HL-60 (cell line): ENCODE data around the gene SLC25A53.

Source experiments
- DNase-seq, 2 experiments: peaks; one replicate each; pipeline ENCODE4 v3.0.0-alpha.2; 2010 to 2020; ENCODE audit warnings: low read depth in 1 of 2, low spot score in 1 of 2
- H3K27ac ChIP-seq: fragments of 250-450 bp; sonication (Bioruptor Pico); replicated peaks from 2 replicates; pipeline ENCODE4 v1.5.1; 2020; ENCODE audit warnings: mild to moderate bottlenecking, moderate library complexity
- H3K27me3 ChIP-seq: fragments of 250-450 bp; sonication (Bioruptor Pico); 2 replicates; pipeline ENCODE4 v1.5.1; 2021; ENCODE audit warnings: mild to moderate bottlenecking, moderate library complexity; ENCODE audit not compliant: insufficient read depth, poor library complexity, severe bottlenecking
- H3K4me3 ChIP-seq: replicated peaks from 2 replicates; pipeline ENCODE4 v1.5.1; 2011; ENCODE audit warnings: mild to moderate bottlenecking, control low read depth, low read length; ENCODE audit not compliant: insufficient read depth
- GABPA ChIP-seq: IDR thresholded peaks from 2 replicates; pipeline ENCODE4 v1.6.1; 2012; ENCODE audit warnings: low read depth
- POLR2AphosphoS5 ChIP-seq: IDR thresholded peaks from 2 replicates; pipeline ENCODE4 v1.6.1; 2012; ENCODE audit warnings: low read depth
- SPI1 ChIP-seq: IDR thresholded peaks from 2 replicates; pipeline ENCODE4 v1.6.1; 2012; ENCODE audit warnings: low read depth, mild to moderate bottlenecking, borderline replicate concordance
- long read RNA-seq: library from polyadenylated mRNA; unstranded; transcript quantifications from one replicate; pipeline ENCODE4 v2.0.0, GENCODE V29; 2020
- TF ChIP-seq, protein P1 (sequence below): IDR thresholded peaks from one replicate; pipeline ENCODE4 v1.5.1; 2011; ENCODE audit warnings: low read length, control low read depth, inconsistent platforms; ENCODE audit not compliant: insufficient read depth
- TF ChIP-seq, protein P2 (sequence below): IDR thresholded peaks from 2 replicates; pipeline ENCODE4 v1.6.1; 2012; ENCODE audit warnings: low read depth; ENCODE audit not compliant: insufficient replicate concordance

SLC25A53 gene, protein sequence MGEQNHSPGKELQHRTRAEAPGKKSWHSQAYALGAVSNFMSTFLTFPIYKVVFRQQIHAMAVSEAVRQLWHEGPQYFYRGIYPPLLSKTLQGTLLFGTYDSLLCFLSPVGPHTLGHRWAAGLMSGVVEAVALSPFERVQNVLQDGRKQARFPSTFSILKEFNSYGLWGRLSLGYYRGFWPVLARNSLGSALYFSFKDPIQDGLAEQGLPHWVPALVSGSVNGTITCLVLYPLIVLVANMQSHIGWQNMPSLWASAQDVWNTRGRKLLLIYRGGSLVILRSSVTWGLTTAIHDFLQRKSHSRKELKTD
- long read RNA-seq, partial matches to known transcripts, result 0 of 7 reads
- long read RNA-seq, other reads (novel, unspliced or antisense), result 3 of 7 reads

DNA sequence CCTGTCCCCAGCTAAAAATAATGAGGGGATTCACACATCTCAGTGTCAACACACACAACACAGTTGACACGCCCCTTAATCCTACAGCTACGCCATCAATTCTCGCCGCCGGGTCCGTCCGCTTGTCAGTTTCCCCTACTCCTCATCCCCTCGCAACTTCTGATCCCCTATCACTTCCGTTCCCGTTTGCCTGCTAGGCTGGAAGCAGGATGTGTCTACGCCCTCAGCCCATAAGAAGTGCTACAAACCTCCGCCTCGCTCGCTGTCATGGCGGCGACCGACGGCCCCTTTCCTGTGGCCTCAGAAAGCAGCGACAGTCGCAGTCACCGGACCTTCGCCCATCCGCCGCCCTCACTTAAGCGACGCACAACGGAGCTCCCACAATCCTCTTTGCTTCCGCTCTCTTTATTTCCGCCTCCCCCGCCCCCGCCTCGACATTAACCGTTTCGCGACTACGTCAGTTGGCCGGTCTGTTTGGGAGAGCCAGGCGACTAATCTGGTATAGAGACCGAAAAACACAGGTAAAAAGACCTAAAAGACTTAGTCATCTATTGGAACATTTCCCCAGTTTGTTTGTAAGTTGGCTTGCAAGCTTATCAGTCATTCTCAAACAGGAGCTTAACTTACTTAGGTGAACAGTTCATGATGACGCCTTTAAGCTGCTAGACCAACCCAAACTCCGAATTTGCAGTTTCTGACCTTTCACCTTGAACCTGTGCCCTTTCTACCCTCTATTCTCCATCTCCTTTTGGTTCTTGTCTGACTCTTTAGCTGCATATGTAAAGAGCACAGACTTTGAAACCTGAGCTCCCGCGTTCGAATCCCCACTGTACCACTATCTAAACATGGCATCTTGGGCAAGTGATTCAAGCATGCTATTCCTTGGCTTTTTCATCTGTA is at the start of gene SLC25A53:
TSS of gene SLC25A53 (minus strand) at position 380 of the 900 bp plus-strand sequence. CDS start 51,752 bp downstream, outside the sequence.
- DNase-seq, result peak; percentile 61 to 76

DNA sequence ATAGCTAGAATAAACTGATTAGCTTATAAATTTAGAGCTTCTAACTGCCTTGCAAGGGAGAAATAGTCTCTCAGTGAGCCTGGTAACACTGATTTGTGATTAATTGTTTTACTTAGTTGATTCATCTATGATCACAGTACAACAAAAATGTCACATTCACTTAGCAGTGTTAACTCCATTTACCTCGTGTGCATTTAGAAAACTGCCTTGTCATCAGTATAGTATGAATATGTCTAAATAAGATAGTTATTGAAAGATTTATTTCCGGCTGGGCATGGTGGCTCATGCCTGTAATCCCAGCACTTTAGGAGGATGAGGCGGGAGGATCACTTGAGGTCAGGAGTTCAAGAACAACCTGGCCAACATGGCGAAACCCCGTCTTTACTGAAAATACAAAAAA is 48.7 kb upstream of the SLC25A53 start:
- Histone ChIP-seq H3K27ac (no peak overlapping the region), H3K4me3 (no peak overlapping the region), H3K27me3 (no peaks in the 10 kb centered on the region)
- no peak for DNase-seq
- TF ChIP-seq GABPA (no peak), POLR2AphosphoS5 (no peak), SPI1 (no peak)
- TF ChIP-seq, protein P1, sequence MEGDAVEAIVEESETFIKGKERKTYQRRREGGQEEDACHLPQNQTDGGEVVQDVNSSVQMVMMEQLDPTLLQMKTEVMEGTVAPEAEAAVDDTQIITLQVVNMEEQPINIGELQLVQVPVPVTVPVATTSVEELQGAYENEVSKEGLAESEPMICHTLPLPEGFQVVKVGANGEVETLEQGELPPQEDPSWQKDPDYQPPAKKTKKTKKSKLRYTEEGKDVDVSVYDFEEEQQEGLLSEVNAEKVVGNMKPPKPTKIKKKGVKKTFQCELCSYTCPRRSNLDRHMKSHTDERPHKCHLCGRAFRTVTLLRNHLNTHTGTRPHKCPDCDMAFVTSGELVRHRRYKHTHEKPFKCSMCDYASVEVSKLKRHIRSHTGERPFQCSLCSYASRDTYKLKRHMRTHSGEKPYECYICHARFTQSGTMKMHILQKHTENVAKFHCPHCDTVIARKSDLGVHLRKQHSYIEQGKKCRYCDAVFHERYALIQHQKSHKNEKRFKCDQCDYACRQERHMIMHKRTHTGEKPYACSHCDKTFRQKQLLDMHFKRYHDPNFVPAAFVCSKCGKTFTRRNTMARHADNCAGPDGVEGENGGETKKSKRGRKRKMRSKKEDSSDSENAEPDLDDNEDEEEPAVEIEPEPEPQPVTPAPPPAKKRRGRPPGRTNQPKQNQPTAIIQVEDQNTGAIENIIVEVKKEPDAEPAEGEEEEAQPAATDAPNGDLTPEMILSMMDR, result no peak
- TF ChIP-seq, protein P2, sequence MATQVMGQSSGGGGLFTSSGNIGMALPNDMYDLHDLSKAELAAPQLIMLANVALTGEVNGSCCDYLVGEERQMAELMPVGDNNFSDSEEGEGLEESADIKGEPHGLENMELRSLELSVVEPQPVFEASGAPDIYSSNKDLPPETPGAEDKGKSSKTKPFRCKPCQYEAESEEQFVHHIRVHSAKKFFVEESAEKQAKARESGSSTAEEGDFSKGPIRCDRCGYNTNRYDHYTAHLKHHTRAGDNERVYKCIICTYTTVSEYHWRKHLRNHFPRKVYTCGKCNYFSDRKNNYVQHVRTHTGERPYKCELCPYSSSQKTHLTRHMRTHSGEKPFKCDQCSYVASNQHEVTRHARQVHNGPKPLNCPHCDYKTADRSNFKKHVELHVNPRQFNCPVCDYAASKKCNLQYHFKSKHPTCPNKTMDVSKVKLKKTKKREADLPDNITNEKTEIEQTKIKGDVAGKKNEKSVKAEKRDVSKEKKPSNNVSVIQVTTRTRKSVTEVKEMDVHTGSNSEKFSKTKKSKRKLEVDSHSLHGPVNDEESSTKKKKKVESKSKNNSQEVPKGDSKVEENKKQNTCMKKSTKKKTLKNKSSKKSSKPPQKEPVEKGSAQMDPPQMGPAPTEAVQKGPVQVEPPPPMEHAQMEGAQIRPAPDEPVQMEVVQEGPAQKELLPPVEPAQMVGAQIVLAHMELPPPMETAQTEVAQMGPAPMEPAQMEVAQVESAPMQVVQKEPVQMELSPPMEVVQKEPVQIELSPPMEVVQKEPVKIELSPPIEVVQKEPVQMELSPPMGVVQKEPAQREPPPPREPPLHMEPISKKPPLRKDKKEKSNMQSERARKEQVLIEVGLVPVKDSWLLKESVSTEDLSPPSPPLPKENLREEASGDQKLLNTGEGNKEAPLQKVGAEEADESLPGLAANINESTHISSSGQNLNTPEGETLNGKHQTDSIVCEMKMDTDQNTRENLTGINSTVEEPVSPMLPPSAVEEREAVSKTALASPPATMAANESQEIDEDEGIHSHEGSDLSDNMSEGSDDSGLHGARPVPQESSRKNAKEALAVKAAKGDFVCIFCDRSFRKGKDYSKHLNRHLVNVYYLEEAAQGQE, result no peak

More for the DNA sequence above, at the start of gene SLC25A53:
- TF ChIP-seq GABPA, result peak; percentile 89
- peak; percentile 32; the same call in 1 of the 2 replicates for TF ChIP-seq POLR2AphosphoS5
- TF ChIP-seq, protein P2, result peak; percentile 10
- TF ChIP-seq SPI1, result no peak
- TF ChIP-seq, protein P1, result no peak
- peak within 1 kb of the TSS; percentile 90 for H3K27ac ChIP-seq
- H3K4me3 ChIP-seq, result peak within 1 kb of the TSS; percentile 61
- H3K27me3 ChIP-seq, result no peaks in the 10 kb centered on the region

DNA sequence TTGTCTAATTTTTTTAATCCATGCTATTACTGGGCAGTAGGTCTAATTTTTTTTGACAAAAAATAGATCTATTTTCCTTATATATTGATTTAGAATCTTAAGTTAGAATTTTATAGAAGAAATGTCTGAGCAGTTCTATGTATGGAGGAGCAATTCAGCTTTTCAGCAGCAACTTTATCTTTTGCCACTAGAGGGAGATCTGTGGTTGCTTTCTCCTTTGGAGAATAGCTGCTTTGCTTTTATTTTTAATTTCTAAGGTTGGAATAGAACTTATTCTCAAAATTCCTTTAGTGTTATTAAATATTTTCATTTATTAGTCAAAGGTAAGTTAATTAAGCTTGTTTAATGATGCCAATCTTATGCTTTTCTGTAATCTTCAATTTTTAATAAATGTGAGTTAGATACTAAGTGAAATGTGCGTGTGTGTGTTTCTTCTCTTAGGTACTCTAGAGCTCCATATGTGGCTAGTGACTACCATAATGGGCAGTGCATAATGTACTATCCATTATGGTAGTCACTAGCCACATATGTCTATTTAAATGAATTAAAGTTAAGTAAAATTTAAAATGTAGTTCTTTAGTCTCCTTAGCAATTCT is 38.8 kb upstream of the SLC25A53 start:
- Histone ChIP-seq H3K27ac (no peak overlapping the region), H3K27me3 (no peaks in the 10 kb centered on the region), H3K4me3 (no peak overlapping the region)
- TF ChIP-seq, protein P1, result peak; percentile 7
- no peak for TF ChIP-seq GABPA
- no peak for DNase-seq
